ENCODE data around the gene ZNF750.

- TF ChIP-seq EZH2 (IDR thresholded peaks at IDR 0.05; ENCODE audit: borderline replicate concordance, low read length) (no peak), CTCF (IDR thresholded peaks at IDR 0.05; ENCODE audit: low read length) (no peak)
These were observed 33.0 kb upstream of the ZNF750 start for GRCh38 chr17:82872591-82873520.

Data from OCI-LY1 (cell line).